Right forelimb (tissue), 1 donor: ENCODE data around the gene ZRSR2.
A peak's percentile ranks its signal among the peaks of the same experiment; 100 is the strongest.
"Not testable (repeated sequence)": the region's sequence is repeated elsewhere in the genome, so short reads cannot be mapped to it uniquely, and the experiment has no call there.

Experiments
- DNase-seq: peaks from one replicate; pipeline ENCODE4 v3.0.0-alpha.2; 2018

Gene ZRSR2, protein sequence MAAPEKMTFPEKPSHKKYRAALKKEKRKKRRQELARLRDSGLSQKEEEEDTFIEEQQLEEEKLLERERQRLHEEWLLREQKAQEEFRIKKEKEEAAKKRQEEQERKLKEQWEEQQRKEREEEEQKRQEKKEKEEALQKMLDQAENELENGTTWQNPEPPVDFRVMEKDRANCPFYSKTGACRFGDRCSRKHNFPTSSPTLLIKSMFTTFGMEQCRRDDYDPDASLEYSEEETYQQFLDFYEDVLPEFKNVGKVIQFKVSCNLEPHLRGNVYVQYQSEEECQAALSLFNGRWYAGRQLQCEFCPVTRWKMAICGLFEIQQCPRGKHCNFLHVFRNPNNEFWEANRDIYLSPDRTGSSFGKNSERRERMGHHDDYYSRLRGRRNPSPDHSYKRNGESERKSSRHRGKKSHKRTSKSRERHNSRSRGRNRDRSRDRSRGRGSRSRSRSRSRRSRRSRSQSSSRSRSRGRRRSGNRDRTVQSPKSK

GRCh38 chrX:15789979-15790768, at the start of gene ZRSR2:
TSS of gene ZRSR2 (plus strand) at chrX:15790484. CDS start at chrX:15790496, 12 bp downstream.
- DNase-seq: peak; percentile 84

- no peak for DNase-seq
Observed at GRCh38 chrX:15744181-15744867, 46.0 kb upstream of the ZRSR2 start.

GRCh38 chrX:15745179-15745578, 45.1 kb upstream of the ZRSR2 start:
- no peak for DNase-seq

DNA sequence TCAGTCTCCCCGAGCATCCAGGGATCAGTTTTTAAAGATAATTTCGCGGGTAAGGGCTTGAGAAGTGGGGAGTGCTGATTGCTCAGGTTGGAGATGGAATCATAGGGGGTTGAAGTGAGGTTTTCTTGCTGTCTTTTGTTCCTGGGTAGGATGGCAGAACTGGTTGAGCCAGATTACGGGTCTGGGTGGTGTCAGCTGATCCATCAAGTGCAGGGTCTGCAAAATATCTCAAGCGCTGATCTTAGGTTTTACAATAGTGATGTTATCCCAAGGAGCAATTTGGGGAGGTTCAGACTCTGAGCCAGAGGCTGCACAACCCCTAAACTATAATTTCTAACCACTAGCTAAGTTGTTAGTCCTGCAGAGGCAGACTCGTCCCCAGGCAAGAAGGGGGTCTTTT, 43.6 kb upstream of the ZRSR2 start:
- DNase-seq: not testable (repeated sequence)

DNA sequence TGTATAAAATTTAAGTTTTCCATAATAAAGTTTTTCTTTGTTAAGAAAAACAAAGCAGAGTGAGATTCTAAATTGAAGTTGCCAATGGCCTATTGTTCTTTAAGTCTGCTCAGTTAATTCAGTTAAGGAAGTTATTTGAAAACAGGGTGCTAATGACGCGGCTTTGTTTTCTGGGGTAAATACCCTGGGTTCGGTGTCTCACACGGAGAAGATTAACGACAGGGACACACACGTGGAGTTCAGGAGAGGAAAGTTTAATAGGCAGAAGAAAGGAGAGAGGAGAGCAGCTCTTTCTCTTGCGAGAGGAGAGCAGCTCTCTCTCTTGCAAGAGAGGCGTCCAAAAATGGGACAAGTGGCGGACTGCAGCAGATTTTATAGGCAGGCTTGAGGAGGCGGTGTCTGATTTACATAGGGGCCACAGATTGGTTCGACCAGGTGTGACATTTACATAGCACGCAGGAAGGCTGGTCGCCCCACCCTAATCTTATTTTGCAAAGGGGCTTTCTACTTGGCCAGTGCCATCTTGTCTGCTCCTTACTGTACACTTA, 42.6 kb upstream of the ZRSR2 start:
- DNase-seq: no peak

DNA sequence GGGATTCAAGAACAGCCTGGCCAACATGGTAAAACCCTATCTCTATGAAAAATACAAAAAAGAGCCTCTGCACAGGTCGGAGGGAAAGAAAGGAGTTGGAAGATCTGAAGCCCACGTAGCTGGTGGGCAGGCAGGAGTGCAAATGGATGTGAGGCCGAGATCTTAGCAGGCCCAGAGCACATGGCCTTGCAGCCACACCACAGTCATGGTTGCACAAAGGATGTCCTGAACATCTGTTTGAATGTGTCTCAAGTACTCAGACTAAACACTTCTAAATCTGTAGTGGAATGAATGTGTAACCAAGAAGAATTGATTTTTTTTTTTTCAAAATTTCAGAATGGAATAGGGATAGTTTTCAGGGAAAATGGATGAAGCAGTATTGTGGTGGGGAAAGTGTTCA, 41.4 kb upstream of the ZRSR2 start:
- no peak for DNase-seq

GRCh38 chrX:15749642-15750610, 40.4 kb upstream of the ZRSR2 start:
- no peak for DNase-seq

DNA sequence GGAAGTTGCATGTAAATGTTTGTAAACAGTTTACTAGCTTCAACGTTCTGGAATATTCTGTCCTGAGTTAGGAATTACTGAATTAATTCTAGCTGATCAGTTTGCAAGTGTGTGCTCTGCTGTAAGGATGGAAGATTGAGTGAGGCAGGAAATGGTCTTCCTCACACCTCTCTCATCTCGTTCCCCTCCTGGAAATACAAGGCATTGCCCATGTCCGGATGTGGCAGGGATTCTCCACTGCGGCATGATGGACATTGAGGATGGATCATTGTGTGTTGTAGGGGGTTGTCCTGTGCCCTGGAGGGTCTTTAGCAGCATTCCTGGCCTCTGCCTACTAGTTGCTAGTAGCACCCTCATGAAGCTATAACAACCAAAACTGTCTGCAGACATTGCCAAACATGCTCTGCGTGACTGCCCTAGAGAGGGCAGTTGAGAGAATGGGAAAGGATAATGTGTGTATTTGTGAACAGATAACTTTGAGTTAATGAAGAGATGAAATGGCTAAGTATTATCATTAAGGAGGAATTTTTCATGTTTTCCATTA, 39.6 kb upstream of the ZRSR2 start:
- DNase-seq: no peak

DNA sequence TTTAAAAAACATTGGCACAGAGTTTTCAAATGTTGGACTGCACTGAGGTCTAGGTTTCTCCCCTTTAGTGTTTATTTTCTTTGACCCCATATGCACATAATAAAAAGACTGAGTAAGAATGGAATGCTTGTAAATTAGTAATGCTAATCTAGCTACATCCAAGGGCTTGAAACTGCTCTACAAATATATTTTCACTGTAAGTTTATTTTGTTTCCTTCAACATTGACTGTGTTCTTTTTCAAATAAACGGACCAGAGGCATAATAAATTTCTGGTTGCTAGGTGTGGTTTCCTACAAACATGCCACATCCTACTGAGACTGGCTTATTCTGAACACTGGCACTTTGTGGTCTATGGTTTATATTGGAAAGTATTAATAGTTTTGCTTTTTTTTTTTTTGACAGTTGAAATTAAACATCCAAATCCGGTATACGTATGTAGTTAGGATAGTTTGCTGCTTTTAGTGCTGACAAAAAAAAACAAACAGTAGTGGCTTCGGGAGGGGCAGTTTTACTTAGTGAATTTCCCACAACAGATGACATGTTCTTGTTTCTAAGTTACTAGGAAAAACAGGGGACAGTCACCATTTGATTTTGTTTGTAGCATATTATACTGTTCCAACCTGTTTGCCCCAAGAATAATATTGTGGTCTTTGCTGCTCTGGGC, 39.0 kb upstream of the ZRSR2 start:
- DNase-seq: no peak

- no peak for DNase-seq
Observed at GRCh38 chrX:15755091-15755490, 35.2 kb upstream of the ZRSR2 start.

GRCh38 chrX:15758140-15758539, 32.1 kb upstream of the ZRSR2 start:
- DNase-seq: no peak

GRCh38 chrX:15759886-15760285, 30.4 kb upstream of the ZRSR2 start:
- DNase-seq: not testable (repeated sequence)

DNA sequence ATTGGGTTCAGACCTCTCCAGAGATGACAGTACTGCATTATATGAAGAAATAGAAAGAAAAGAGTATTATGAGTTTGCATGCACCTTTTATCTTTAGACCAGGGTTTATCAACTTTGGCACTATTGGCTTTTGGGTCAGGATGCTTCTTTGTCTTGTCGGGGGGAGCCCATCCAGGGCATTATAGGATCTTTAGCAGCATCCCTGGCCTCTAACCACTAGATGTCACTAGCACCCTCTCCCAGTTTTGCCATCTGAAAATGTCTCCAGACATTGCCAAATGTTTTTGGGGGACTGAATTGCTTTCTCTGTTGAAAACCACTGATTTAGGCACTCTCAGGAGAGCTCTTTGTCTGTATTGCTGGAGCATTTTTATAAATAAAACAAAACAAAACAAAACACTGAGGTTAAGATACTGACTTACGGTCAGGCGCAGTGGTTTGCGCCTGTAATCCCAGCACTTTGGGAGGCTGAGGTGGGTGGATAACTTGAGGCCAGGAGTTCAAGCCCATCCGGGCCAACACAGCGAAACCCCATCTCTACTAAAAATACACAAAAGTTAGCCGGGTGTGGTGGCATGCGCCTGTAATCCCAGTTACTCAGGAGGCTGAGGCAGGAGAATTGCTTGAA, 28.6 kb upstream of the ZRSR2 start:
- DNase-seq: no peak

- DNase-seq: no peak
Observed at GRCh38 chrX:15769300-15769954, 20.9 kb upstream of the ZRSR2 start.

GRCh38 chrX:15781961-15782699, 8.2 kb upstream of the ZRSR2 start:
- no peak for DNase-seq

- no peak for DNase-seq
Observed at GRCh38 chrX:15785176-15785750, 5.0 kb upstream of the ZRSR2 start.

DNA sequence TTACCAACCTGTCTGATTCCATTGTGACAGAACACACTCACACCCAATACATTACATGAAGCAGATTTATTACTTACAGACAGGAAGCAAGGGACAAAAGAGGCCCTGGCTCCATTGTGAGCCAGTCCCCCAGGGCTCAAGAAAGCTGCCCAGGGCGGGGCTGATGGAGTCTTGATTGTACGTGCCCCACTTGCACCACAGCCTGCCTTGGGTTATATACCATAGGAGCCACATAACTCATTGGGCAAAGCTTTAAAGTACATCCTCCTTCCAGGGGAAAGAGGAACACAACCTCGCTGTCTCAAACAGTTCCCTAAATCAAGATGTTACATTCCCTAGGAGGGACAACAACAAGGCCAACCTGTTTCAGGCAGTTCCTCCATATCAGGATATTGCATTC, 3.4 kb upstream of the ZRSR2 start:
- no peak for DNase-seq

DNA sequence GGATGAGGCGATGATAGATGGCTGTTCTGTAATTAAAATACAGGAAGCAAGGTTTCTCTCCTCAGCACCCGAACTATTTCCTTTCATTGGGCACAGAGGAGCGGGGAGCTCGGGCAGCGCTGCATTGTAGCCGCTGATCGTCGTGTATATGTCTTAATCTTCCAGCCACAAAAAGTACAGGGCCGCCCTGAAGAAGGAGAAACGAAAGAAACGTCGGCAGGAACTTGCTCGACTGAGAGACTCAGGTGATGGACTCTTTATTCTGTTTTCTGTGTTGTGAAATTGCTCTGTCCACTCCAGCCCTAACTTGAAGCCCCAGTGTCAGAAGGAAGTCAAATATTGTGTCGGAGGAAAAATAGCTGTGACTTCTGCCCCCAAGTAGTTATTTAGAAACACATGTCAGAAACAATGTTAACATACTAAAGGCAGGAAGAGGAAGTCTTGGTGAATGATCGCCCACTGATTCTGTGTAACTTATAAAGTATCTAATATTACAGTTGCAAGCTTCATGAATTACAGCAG, 546 bp downstream of the ZRSR2 start:
- DNase-seq: no peak

- no peak for DNase-seq
Observed at GRCh38 chrX:15797707-15798106, 7.4 kb downstream of the ZRSR2 start.
